Erythroblast (primary cell): ENCODE results near the gene C4orf36.
"Not testable (repeated sequence)": the region's sequence is repeated elsewhere in the genome, so short reads cannot be mapped to it uniquely, and the experiment has no call there.

Experiments
- DNase-seq, 2 experiments: peaks; one replicate each; lab custom pipeline; 2025; lab: John Stamatoyannopoulos, UW
- GATA1 ChIP-seq: IDR thresholded peaks from 2 replicates; pipeline ENCODE4 v1.6.1; 2011; ENCODE audit warnings: low read depth, mild to moderate bottlenecking, control low read depth, low read length, moderate library complexity
- POLR2A ChIP-seq: IDR thresholded peaks from 2 replicates; pipeline ENCODE4 v1.6.1; 2011; ENCODE audit warnings: mild to moderate bottlenecking, low read length

The C4orf36 gene

DNA sequence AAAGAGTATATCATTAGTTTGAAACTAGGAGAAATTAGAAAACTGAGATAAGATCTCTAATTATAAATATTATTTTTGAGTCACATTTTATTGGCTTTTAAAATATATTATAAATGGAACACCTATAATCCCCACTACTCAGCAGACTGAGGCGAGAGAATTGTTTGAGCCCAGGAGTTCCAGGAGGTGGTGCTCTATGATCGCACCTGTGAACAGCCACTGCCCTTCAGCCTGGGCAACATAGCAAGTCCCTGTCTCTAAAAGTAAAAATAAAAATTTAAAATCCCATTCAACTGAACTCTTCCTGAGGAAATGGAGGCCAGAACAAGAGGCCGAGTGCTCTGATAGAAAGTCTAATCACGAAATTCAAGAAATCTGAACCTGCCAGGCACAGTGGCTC is 6.3 kb upstream of the C4orf36 start:
- TF ChIP-seq POLR2A = no peak
- no peak for TF ChIP-seq GATA1
- peak; percentile 48 to 69 for DNase-seq

DNA sequence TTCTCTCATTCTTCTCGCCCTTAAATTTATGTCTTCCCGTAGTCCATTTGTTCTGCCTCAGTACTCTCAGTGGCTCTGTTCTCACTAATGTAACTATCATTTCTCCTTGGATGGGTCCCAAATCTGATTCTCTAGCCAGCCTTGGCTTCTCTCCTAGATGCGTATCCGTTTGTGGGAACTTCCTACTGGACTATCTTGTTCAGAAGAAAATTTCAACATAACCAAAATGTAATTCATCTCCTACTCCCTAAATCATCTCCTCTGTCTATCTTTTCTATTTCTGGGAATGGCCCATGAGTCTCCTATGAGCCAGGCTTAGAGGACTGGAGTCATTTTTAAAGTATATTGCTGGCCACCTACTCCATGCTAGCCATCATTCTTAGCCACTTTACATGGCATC is 4.4 kb upstream of the C4orf36 start:
- no peak for DNase-seq
- no peak for TF ChIP-seq POLR2A
- no peak for TF ChIP-seq GATA1

DNA sequence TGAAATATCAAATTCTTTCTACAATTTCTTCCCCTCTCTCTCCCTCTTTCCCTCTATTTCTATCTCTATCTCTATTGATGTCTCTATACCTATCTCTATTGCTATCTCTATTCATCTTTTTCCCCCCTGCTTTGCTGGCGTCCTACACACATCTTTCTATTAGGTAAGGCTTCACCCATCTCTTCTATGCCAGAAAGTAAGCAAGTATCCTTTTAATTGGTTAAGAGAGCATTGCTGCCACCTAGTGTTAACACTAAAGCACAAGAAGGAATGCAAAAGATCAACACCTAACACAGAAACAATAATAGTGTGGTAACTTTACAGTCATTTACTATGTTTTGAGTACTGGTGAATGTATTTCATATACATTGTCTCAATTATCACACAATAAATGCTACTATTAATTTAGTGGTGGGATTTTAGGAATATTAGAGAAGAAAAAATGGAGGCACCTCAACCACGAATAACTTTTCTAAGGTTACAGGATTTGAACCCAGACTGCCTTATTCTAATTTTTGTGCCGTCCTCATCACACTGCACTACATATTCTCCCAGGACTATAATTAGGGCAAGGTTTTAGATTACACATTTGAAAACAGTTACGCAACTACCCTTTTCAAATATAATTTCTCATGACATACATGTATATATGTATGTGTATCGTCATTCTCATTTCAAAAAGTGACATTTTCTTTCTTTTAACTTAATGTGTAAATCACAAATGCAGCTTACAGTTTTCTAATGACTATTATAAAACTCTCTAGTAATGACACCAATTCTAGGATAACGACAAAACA is 3.7 kb upstream of the C4orf36 start:
- TF ChIP-seq GATA1 (no peak), POLR2A (no peak)
- peak; percentile 73 to 79 for DNase-seq

DNA sequence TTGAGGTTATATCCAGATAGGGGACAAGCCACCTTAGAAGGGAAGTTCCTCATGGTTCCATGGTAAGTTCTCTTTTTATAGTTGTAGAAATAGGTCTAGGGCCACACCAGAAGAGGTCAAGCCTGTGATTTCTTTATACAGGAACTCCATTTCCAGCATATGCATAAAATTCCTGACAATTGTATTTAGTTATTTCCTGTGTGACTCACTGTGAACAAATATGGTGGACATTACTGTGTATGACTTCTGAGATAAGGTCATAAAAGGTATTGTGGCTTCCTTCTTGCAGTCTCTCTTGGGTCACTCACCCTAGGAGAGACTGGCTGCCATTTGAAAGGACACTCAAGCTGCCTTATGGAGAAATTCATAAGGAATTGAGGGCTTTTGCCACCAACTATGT is 2.2 kb upstream of the C4orf36 start:
- DNase-seq = no peak
- TF ChIP-seq POLR2A (no peak), GATA1 (no peak)

DNA sequence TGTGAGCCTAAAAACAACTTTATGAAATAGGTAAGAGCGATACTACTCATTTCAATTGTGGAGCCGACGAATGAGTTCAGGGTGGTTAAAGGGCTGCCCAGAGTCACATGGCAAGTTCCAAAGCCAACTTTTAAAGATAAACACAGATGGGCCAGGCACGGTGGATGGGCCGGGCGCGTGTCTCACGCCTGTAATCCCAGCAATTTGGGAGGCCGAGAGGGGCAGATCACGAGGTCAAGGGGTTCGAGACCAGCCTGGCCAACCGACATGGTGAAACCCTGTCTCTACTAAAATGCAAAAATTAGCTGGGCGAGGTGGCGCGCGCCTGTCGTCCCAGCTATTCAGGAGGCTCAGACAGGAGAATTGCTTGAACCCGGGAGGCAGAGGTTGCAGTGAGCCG is 914 bp upstream of the C4orf36 start:
- TF ChIP-seq GATA1 = no peak
- no peak for DNase-seq

DNA sequence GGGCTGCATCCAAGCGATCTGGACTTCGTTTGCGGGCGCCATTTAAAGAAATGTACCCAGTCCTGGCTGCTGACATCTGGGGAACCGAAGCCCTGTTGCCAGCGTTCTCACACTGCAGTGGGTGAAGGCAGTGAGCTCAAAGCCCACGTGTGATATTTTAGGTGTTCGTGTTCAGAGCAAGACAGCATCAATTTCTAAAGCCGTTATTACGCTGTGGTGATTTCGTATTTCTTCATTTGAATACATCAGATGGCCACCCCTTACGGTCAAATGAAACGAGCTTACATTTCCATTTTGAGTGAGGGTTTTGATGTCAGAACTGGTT is 376 bp upstream of the C4orf36 start:
- no peak for DNase-seq
- TF ChIP-seq POLR2A = no peak
- TF ChIP-seq GATA1 = no peak

DNA sequence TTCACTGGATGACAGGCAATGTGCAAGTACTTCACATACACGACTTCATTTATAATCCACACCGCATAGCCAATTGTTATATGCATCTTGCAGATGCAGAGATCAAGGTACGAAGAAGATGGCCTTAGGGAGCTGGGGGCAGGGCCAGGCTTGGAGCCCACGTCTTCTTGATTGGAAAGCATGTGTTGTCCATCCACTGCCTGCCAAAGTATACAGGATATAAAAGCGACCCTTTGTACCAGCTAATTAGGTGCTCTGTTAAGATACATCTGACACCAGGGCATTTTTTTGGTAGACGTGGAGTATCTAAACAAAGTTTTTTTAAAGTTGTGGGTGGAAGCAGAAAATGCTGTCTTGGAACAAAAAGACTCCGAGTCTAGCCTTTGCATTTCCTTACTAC is 1.4 kb downstream of the C4orf36 start:
- no peak for DNase-seq
- TF ChIP-seq GATA1 (no peak), POLR2A (no peak)

DNA sequence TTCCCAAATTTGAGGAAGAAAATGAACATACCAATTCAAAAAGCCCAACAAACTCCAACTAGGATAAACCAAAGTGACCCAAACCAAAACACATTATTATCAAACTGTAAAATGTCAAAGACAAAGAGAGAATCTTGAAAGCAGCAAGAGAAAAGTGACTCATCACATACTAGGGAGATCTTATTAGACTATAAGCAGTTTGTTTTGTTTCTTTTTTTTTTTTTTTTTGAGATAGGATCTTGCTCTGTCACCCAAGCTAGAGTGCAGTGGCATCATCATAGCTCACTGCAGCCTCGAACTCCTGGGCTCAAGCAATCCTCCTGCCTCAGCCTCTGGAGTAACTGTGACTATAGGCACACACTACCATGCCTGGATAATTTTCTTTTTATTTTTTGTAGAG is 12.6 kb downstream of the C4orf36 start:
- no peak for DNase-seq
- TF ChIP-seq POLR2A (no peak), GATA1 (no peak)

DNA sequence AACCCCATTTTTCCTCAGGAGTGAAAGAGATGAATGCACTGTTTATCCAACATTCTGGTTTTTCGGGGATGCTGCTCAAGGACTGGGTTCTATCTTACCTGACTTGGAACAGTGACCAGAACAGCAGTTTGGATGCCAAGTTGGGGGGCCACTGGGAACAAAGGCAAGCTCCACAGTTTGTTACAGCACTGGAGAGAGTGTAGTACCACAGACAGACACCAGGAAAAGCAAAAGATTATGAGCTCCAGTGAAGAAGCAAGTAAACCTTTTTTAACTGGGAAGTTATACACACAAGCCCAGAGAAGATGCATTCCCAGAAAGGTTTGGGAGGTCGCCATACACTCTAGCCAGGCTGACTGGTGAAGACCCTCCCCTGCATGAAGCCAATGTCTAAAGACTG is 13.6 kb downstream of the C4orf36 start:
- no peak for TF ChIP-seq GATA1
- no peak for TF ChIP-seq POLR2A
- no peak for DNase-seq

DNA sequence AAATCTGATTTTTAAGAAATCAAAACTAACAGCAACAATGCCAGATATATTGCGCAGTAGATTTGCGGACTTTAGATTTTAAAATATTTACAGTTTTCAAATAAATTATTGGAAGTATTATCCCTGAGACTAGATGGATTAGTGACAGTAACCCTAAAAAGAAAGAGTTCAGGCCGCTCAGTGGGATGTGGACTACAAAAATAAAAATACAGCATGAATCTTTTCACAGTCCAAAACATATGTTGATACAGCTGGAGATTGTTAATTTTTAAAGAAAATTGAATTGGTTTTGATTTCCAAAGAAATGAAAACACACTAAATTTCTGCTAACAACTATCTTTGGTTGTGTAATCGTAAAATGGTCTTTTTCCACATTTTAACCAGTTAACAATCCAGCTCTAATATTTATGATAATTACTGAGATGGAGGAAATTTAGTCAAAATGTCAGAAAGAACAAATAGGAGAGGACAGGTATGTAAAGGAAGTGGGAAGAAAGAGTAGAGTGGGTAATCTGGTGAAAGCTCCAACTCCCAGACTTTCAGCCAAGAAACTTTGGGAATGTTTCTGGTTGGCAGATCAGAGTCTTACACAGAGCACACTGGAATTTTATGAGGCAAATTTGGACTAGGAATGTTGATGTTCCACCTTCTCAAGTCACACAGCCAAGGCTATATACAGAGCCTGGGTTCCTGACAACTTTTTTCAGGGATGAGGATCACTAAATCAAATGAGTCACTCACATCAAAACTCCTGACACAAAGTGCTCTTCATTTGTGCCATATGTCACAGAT is 15.1 kb downstream of the C4orf36 start:
- DNase-seq = no peak
- no peak for TF ChIP-seq GATA1
- TF ChIP-seq POLR2A = no peak

DNA sequence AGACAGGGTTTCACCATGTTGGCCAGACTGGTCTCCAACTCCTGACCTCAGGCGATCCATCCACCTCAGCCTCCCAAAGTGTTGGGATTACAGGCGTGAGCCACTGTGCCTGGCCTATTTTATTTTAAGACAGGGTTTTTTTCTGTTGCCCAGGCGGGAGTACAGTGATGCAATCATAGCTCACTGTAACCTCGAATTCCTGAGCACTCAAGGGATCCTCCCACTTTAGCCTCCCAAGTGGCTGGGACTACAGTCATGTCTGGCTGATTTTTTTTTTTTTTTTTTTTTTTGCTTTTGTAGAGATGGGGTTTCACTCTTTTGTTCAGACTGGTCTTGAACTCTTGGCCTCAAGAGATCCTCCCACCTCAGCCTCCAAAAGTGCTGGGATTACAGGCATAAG is 16.8 kb downstream of the C4orf36 start:
- not testable (repeated sequence) for DNase-seq

DNA sequence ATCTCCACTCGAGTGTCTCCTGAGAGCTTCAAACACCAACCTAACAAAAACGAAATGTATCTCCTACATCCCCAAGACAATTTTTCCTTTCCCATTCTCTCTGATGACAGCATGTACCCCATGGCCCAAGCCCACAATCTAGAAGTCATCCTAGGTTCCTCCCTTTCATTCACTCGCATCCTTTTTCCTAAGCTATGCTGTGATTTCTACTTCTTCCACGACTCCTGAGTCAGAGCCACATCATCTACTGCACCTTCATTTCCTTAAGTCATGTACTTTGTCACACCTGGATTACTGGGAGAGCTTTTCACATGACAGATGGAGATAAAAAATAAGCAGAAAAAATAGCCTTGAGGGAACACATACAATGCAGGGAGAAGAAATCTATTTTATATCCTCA is 20.1 kb downstream of the C4orf36 start:
- TF ChIP-seq POLR2A (no peak), GATA1 (no peak)
- DNase-seq = no peak

DNA sequence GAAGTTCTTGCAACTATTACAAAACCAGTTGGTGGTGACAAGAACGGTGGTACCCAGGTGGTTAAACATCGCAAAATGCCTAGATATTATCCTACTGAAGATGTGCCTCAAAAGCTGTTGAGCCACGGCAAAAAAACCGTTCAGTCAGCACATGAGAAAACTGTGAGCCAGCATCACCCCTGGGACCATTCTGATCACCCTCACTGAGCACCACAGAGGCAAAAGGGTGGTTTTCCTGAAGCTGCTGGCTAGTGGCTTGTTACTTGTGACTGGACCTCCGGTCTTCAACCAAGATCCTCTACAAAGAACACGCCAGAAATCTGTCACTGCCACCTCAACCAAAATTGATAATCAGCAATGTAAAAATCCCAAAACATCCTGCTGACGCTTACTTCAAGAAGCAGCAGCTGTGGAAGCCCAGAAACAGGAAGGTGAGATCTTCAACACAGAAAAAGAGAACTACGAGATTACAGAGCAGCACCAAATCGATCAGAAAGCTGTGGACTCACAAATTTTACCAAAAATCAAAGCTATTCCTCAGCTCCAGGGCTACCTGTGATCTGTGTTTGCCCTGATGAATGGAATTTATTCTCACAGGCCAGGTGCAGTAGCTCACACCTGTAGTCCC is 21.7 kb downstream of the C4orf36 start:
- no peak for DNase-seq
- no peak for TF ChIP-seq GATA1
- no peak for TF ChIP-seq POLR2A

DNA sequence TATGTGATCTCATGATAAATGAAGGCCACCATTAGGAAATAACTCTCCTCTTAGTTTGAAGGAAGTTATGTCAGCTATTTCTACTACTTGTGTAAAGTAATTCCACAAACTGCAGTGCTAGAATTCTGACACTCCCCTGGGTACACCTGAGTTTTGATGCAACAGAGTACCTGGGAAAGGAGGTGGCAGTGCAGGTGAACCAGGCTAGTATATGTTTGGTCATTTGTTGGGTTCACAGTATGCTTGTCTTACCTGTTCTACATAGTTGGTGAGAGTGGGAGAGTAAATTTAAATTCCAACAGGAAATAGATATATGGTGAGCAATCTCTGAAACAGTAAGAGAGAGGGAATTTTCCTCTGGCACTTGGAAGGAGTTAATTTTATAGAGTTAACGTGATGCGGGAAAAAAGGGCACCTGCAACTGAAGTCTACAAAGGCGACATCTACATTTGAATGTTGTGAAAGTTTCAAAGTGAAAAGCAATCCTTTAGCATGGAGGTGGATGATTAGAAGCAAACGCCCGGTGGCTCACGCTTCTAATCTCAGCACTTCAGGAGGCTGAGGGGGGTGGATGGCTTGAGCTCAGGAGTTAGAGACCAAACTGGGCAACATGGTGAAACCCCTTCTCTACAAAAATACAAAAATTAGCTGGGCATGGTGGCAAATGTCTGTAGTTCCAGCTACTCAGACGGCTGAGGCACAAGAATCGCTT is 34.7 kb downstream of the C4orf36 start:
- TF ChIP-seq GATA1 (no peak), POLR2A (no peak)
- no peak for DNase-seq
